Stomach (tissue), 4 donors: ENCODE measurements around the gene SRI.

Experiments
- POLR2AphosphoS5 ChIP-seq, 3 donors: sonication (generic); formaldehyde crosslinking; IDR thresholded peaks; one replicate each; pipeline ENCODE4 v1.6.1; 2016; ENCODE audit warnings: antibody characterized with exemption in 3 of 3
- TF ChIP-seq, protein P1 (sequence below), 7 experiments: fragments of 450-650 bp in 4 of 7; fragments of 200-600 bp in 3 of 7; sonication (generic) in 3 of 7; IDR thresholded peaks; one replicate each; pipeline ENCODE4 v1.5.1; 2016 to 2019; ENCODE audit warnings: antibody characterized with exemption in 7 of 7, control low read depth in 2 of 7, mild to moderate bottlenecking in 1 of 7

DNA sequence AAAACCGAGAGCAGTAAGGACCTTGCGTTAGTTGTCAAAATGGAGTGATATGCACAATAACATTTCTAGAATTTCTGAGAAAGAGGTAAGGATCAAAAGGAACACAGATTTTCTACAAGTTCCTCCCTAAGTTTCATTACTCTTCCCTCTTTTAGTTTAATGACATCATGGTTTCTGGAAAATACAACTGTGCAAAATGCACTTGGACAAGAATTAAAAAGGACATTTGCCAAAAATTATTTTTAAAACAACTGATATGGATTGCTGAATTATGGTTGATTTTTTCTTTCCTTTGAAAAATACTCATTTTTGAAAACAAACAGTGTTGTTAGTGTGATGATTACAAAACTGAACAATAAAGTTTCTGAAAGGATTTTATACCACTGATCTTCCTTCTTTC, 52.1 kb downstream of the SRI start:
- TF ChIP-seq, protein P1, sequence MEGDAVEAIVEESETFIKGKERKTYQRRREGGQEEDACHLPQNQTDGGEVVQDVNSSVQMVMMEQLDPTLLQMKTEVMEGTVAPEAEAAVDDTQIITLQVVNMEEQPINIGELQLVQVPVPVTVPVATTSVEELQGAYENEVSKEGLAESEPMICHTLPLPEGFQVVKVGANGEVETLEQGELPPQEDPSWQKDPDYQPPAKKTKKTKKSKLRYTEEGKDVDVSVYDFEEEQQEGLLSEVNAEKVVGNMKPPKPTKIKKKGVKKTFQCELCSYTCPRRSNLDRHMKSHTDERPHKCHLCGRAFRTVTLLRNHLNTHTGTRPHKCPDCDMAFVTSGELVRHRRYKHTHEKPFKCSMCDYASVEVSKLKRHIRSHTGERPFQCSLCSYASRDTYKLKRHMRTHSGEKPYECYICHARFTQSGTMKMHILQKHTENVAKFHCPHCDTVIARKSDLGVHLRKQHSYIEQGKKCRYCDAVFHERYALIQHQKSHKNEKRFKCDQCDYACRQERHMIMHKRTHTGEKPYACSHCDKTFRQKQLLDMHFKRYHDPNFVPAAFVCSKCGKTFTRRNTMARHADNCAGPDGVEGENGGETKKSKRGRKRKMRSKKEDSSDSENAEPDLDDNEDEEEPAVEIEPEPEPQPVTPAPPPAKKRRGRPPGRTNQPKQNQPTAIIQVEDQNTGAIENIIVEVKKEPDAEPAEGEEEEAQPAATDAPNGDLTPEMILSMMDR (IDR thresholded peaks at IDR 0.05): no peak
- TF ChIP-seq POLR2AphosphoS5 (IDR thresholded peaks at IDR 0.05): no peak
